ENCODE data around the gene GPR15LG.
"Not testable (repeated sequence)": the region's sequence is repeated elsewhere in the genome, so short reads cannot be mapped to it uniquely, and the experiment has no call there.

Gene GPR15LG

GRCh38 chr10:84139126-84140035 is 34.2 kb upstream of the GPR15LG start, which contains the start of gene GHITM:
TSS of gene GHITM (plus strand) at chr10:84139509. CDS start at chr10:84141501, 1,992 bp downstream.
- H3K27ac ChIP-seq, result peak within 1 kb of the TSS; percentile 80
- TF ChIP-seq CTCF (IDR thresholded peaks at IDR 0.05), result peak; percentile 35
- no peak for TF ChIP-seq ZFX (IDR thresholded peaks at IDR 0.05; ENCODE audit: borderline replicate concordance)

- H3K27ac ChIP-seq, result peak overlapping the region; percentile 80
- TF ChIP-seq ZFX (IDR thresholded peaks at IDR 0.05; ENCODE audit: borderline replicate concordance), result no peak
- TF ChIP-seq CTCF (IDR thresholded peaks at IDR 0.05), result no peak
Measured at GRCh38 chr10:84140036-84140379, 33.6 kb upstream of the GPR15LG start.

GRCh38 chr10:84147347-84147746 is 26.3 kb upstream of the GPR15LG start:
- TF ChIP-seq CTCF (IDR thresholded peaks at IDR 0.05) (no peak), ZFX (IDR thresholded peaks at IDR 0.05; ENCODE audit: borderline replicate concordance) (no peak)

GRCh38 chr10:84148006-84148597 is 25.5 kb upstream of the GPR15LG start:
- not testable (repeated sequence) for H3K27ac ChIP-seq
- peak; percentile 85 for TF ChIP-seq CTCF (IDR thresholded peaks at IDR 0.05)

More at GRCh38 chr10:84147347-84147746, 26.3 kb upstream of the GPR15LG start:
- no peak overlapping the region for H3K27ac ChIP-seq

- H3K27ac ChIP-seq, result no peak overlapping the region
- no peak for TF ChIP-seq ZFX (IDR thresholded peaks at IDR 0.05; ENCODE audit: borderline replicate concordance)
- no peak for TF ChIP-seq CTCF (IDR thresholded peaks at IDR 0.05)
Measured at GRCh38 chr10:84149854-84150253, 23.7 kb upstream of the GPR15LG start.

GRCh38 chr10:84152769-84153168 is 20.8 kb upstream of the GPR15LG start:
- H3K27ac ChIP-seq, result no peak overlapping the region
- no peak for TF ChIP-seq CTCF (IDR thresholded peaks at IDR 0.05)
- TF ChIP-seq ZFX (IDR thresholded peaks at IDR 0.05; ENCODE audit: borderline replicate concordance), result no peak

GRCh38 chr10:84155521-84155920 is 18.1 kb upstream of the GPR15LG start:
- TF ChIP-seq CTCF (IDR thresholded peaks at IDR 0.05), result no peak
- no peak for TF ChIP-seq ZFX (IDR thresholded peaks at IDR 0.05; ENCODE audit: borderline replicate concordance)
- H3K27ac ChIP-seq, result no peak overlapping the region
